EL (cell line): Measurements from ENCODE around the gene TBX1.

ENCODE experiments used
- DNase-seq: peaks from one replicate; pipeline ENCODE4 v3.0.0-alpha.2; 2016

TBX1 gene

GRCh38 chr22:19738664-19739447 lies 21.7 kb upstream of the TBX1 start:
- DNase-seq, result no peak

- DNase-seq, result no peak
Measured at GRCh38 chr22:19739448-19739895, 21.1 kb upstream of the TBX1 start.

- no peak for DNase-seq
Measured at GRCh38 chr22:19739911-19740449, 20.6 kb upstream of the TBX1 start.

- no peak for DNase-seq
Measured at GRCh38 chr22:19740586-19740985, 20.0 kb upstream of the TBX1 start.

GRCh38 chr22:19741053-19741452 lies 19.5 kb upstream of the TBX1 start:
- no peak for DNase-seq

GRCh38 chr22:19742160-19743066 lies 18.2 kb upstream of the TBX1 start:
- DNase-seq, result no peak

- no peak for DNase-seq
Measured at GRCh38 chr22:19743081-19743480, 17.5 kb upstream of the TBX1 start.

GRCh38 chr22:19743651-19744050 lies 16.9 kb upstream of the TBX1 start:
- no peak for DNase-seq

- DNase-seq, result no peak
Measured at GRCh38 chr22:19744350-19745006, 16.1 kb upstream of the TBX1 start.

GRCh38 chr22:19745155-19746101 lies 15.2 kb upstream of the TBX1 start:
- DNase-seq, result peak; percentile 34

GRCh38 chr22:19746726-19747125 lies 13.9 kb upstream of the TBX1 start:
- DNase-seq, result no peak

GRCh38 chr22:19747551-19747950 lies 13.0 kb upstream of the TBX1 start:
- no peak for DNase-seq

- DNase-seq, result no peak
Measured at GRCh38 chr22:19748139-19748538, 12.4 kb upstream of the TBX1 start.

- DNase-seq, result no peak
Measured at GRCh38 chr22:19748991-19749664, 11.4 kb upstream of the TBX1 start.

- DNase-seq, result no peak
Measured at GRCh38 chr22:19749876-19750275, 10.7 kb upstream of the TBX1 start.

- DNase-seq, result peak; percentile 42
Measured at GRCh38 chr22:19750507-19751490, 9.8 kb upstream of the TBX1 start.

GRCh38 chr22:19751497-19752245 lies 8.9 kb upstream of the TBX1 start:
- DNase-seq, result no peak

- no peak for DNase-seq
Measured at GRCh38 chr22:19753090-19753842, 7.3 kb upstream of the TBX1 start.
